IPS-11a (cell line): Measurements from ENCODE around the gene ZNF835.
A peak's percentile ranks its signal among the peaks of the same experiment; 100 is the strongest.
"Not testable (repeated sequence)": the region's sequence is repeated elsewhere in the genome, so short reads cannot be mapped to it uniquely, and the experiment has no call there.

Experiments used
- H3K4me3 ChIP-seq: one replicate; pipeline ENCODE4 v1.5.1; 2013; ENCODE audit warnings: low read depth, low read length, control low read depth

ZNF835 gene

GRCh38 chr19:56671613-56671994, at the start of gene ZNF835:
Gene ZNF835, minus strand, starts transcription at chr19:56671757. Its CDS starts 6,559 bp downstream, at chr19:56665198.
- peak within 1 kb of the TSS; percentile 40 for H3K4me3 ChIP-seq

DNA sequence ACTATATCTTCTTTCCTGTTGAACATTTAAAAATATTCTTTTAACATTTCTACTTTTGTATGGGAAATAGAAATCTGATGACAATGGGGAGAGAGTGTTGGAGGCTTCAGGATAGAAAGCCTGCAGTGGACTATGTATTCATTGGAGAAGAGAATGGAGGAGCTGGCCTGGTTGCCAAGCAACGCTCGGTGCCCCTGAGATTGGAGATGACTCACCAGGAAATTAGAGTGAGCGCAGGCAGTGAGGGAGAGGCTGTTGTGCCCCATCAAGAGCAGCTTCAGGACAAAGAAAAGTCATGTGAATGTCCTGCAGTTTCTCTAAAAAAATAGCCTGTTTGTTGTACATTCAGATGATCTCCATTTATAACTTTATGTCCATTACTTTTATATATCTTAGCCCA, 48.7 kb upstream of the ZNF835 start:
- no peak overlapping the region for H3K4me3 ChIP-seq

DNA sequence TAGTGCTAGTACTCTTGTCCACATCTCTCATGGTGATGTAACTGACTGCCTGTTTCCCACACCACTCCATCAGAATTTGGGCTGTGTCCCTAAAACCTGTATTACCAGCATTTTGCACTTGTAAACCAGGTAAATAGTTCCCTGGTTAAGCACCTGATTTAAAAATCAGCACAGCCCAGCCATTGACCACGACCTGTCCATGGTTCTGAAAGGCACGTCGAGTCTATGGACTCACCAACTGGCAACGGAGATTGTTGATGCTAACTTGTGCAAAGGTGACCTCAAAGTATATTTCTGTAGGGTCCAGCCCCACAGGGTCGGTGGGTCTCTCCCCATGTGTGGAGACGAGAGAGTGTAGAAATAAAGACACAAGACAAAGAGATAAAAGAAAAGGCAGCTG, 46.7 kb upstream of the ZNF835 start:
- H3K4me3 ChIP-seq: no peak overlapping the region

- no peak overlapping the region for H3K4me3 ChIP-seq
Measured at GRCh38 chr19:56712611-56713276, 41.2 kb upstream of the ZNF835 start.

- no peak overlapping the region for H3K4me3 ChIP-seq
Measured at GRCh38 chr19:56710437-56710836, 38.9 kb upstream of the ZNF835 start.

- H3K4me3 ChIP-seq: no peak overlapping the region
Measured at GRCh38 chr19:56707821-56708220, 36.3 kb upstream of the ZNF835 start.

DNA sequence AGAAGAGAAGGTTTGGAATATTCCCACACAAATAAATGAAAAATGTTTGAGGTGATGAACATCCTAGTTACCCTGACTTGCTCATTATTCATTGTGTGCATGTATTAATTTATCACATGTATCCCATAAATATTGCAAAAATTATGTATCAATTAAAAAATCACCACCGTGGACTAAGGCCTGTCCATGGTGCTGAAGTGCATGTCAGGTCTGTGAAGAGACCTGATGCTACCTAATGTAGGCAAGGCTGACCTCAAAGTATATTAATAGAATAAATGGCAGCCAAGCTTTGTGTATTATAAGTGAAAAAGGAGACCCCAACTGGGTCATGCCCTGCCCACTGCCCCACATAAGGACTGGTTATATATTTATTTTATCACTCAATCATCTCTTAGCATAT, 34.4 kb upstream of the ZNF835 start:
- H3K4me3 ChIP-seq: no peak overlapping the region

DNA sequence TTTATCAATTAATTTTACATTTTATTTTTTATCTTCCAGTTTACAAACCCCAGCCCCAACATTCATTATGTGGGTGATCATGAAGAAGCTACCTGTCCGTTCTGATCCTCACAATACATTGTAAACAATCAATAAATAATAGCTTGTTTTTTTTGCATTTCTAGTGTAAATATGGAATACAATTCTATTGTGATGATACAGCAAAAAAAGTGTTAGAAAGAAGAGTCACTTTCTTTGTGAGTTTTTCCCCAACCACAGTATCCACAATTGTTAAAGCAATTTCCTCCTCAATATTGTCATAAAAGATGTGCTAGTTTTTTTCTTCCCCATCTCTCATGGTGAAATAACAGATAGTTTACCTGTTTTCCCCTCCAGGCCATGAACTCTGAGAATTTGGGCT, 30.3 kb upstream of the ZNF835 start:
- no peak overlapping the region for H3K4me3 ChIP-seq

- H3K4me3 ChIP-seq: no peak overlapping the region
Measured at GRCh38 chr19:56699552-56699951, 28.0 kb upstream of the ZNF835 start.

DNA sequence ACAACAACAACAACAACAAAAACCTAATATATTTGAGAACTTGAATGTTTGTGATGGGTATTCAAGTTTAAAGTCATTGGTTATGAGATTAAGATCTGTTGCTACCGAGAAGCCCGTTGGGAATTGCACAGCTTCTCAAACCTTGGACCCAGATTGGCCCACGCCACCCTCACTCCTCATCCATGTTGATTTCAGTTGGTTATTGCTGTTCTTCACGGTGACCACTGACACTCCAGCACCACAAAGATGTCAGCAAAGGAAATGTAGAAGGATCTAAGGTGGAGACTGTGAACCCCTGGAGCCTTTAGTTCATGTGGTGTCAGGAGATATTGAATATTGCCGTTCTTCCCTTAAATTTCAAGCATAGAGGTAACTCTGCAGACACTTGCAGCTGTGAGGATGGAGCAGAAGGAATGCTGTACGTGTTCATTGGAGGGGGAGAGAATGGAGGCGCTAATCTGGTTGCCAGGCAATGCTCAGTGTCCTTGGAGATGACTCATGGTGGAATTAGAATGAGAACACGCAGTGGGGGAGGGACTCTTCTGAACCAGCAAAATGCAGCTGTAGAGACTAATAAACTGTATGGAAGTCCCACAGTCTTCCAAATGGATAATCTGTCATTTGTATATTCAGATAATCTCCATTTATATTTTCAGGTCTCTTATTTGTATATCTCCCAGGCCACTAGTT, 20.8 kb upstream of the ZNF835 start:
- no peak overlapping the region for H3K4me3 ChIP-seq

DNA sequence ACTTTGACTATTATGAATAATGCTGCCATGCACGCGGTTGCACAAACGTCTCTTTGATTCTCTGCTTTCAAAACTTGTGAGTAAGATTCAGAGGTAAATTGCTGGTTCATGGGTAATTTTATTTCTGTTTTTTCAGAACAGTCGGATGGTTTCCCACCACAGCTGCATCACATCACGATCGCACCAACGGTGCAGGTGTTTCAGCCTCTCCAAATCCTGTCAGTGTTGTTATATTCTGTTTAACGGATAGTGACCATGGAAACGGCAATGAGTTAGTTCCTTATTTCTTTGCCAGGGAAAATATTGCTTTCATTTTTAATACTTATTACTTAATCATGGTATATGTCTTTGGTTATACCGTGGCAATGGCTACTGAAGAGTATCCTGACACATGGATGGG, 19.1 kb upstream of the ZNF835 start:
- H3K4me3 ChIP-seq: no peak overlapping the region

- no peak overlapping the region for H3K4me3 ChIP-seq
Measured at GRCh38 chr19:56689198-56689597, 17.6 kb upstream of the ZNF835 start.

DNA sequence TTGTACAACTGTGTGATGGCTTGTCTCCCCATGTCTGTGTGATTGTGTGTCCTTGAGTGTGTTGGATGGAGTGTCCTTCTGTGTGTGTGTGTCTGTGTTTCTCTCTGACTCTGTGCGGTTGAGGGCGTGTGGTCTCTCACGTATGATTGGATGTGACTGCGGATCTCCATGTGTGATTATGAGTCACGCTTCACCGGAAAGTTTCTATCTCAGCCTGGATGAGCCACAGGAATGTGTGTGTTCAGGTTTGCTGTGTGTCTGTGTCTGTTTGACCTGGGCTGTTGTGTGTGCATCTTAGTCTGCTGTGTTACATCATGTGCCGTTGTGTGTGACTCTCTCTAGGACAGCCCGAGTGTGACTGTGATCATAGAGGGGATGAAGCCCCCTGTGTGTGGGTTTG, 15.5 kb upstream of the ZNF835 start:
- H3K4me3 ChIP-seq: no peak overlapping the region

- H3K4me3 ChIP-seq: no peak overlapping the region
Measured at GRCh38 chr19:56683116-56683515, 11.6 kb upstream of the ZNF835 start.

DNA sequence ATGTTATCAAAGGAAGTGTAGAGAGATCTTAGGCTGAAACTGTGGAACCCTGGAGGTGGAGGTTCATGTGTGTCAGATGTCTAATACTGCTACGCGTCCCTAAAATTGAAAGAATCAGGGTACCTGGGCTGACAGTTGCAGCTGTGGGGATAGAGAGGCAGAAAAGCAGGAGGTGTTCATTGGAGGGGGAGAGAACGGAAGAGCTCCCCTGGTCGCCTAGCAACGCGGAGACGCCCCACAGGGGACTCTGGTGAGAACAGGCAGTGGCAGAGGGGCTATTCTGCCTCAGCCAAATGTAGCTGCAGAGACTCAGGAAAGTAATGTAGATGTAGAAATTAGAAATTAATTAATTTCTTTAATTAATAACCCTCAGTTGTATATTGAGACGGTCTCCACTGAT, 10.1 kb upstream of the ZNF835 start:
- H3K4me3 ChIP-seq: no peak overlapping the region

DNA sequence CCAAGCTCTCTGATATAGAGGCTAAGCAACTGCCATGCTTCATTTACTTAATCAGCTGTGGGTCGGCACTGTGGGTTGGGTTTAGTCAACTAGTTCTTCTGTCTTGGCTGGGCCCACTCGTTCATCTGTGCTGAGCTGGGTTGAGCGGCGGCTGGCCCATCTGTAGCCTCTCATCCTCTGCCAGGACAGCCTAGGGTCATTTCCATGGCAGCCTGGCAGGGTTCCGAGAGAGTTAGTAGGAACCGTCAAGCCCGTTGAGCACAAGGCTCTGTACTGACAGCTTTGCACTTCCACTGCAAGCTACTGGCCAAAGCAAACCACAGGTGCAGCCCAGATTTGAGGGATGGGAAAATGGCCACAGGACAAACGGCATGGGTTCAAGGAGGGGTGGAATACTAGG, 6.6 kb upstream of the ZNF835 start:
- H3K4me3 ChIP-seq: no peak overlapping the region

GRCh38 chr19:56672610-56673009, 1.1 kb upstream of the ZNF835 start:
- H3K4me3 ChIP-seq: not testable (repeated sequence)

- H3K4me3 ChIP-seq: peak overlapping the region; percentile 40
Measured at GRCh38 chr19:56670961-56671612, 470 bp downstream of the ZNF835 start.

DNA sequence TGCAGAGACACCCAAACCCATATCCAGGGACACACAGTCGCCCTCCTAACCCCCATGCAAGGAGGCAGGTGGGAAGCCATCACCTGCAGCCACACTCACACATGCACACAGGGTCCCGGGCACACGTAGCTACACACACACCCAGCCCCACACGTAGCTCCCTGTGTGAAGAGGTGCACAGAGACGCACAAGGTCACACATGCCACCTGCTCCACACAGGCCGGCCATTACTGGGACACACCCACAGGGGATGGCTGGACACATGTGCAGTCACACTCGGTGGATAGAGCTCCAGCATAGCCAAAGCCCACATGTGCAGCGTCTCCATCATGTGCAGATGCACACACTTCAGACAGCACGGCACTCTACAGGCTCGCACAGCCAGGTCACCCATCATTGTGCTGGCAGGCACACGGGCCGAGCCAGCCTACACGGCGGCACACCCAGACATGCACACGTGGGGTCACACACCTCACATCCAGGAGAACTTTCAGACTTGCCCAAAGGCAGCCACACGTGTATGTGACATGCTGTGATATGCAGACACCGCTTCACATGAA, 1.1 kb downstream of the ZNF835 start:
- H3K4me3 ChIP-seq: no peak overlapping the region

- H3K4me3 ChIP-seq: no peak overlapping the region
Measured at GRCh38 chr19:56668676-56669075, 2.9 kb downstream of the ZNF835 start.

- H3K4me3 ChIP-seq: no peak overlapping the region
Measured at GRCh38 chr19:56667311-56667870, 4.2 kb downstream of the ZNF835 start.

GRCh38 chr19:56664511-56664910, 7.0 kb downstream of the ZNF835 start:
- H3K4me3 ChIP-seq: no peak overlapping the region
